ENCODE measurements around the gene ZNF844.
"Not testable (repeated sequence)": the region's sequence is repeated elsewhere in the genome, so short reads cannot be mapped to it uniquely, and the experiment has no call there.

Gene ZNF844

DNA sequence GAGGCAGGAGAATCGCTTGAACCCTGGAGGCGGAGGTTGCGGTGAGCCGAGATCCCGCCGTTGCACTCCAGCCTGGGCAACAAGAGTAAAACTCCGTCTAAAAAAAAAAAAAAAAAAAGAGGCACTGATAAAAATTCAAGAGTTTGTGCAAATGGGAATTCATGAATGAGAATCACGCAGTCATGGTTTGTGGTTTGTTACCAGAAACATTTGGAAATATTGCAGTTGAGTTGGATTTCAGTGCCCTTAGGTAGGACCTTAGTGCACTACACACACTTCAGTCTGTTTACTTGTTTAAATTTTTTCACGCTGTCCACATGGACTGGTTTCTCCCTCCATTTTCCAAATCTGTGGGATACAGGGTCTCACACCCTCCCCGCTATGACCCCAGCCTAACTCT is 28.4 kb downstream of the ZNF844 start:
- no peak for DNase-seq

DNA sequence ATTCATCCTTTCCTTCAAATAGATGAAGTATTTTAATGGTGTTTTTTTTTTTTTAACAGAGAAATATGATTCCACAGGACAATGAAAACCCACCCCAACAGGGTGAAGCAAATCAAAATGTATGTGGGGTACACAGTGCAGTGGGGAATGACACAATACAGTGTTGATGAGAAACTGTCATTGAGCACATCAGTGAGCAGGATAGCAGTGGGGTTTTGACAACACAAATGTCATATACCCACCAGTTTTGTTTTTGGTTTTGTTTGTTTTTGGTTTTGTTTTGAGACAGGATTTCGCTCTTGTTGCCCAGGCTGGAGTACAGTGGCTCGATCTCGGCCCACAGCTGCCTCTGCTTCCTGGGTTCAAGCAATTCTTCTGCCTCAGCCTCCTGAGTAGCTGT is 29.2 kb downstream of the ZNF844 start:
- peak; percentile 3 for DNase-seq

DNA sequence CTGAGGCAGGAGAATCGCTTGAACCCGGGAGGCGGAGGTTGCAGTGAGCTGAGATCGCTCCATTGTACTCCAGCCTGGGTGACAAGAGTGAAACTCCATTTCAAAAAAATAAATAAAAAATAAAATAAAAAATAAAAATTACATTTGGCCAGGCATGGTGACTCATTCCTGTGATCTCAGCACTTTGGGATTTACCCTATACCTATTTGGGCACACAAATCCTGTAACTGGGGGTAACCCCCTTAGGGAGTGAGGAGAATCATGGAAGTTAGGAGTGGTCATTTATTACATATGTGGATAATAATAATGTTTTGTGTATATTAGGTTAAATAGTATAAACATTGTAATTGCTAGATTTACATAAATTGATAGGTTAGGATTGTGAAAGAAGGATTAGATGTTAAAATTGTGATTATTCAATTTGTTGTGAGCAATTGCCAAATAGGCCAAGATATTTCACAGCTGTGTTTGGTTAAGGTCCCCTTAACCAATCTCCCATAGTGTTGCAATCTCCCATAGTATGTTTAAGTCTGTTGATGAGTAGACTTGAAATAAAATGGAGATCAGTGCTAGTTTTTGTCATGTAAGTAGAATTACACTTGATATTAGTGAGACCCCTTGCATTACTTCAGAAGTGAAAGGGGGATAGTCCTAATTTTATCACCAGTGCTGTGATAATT is 30.7 kb downstream of the ZNF844 start:
- no peak for DNase-seq

DNA sequence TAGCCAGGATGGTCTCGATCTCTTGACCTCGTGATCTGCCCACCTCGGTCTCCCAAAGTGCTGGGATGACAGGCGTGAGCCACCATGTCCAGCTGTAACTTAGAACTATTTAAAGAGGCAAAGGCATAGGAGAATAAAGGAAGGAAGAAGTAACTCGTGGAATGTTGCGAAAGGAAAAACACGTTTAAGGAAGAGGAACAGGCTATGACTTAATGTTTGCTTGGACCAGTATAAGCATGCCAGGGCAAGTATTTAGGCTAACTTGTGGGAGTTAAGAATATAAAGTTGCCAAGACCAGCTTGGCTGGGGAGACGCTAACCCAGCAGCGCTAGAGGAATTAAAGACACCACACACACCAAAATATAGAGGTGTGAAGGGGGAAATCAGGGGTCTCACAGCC is 33.5 kb downstream of the ZNF844 start:
- no peak for DNase-seq

DNA sequence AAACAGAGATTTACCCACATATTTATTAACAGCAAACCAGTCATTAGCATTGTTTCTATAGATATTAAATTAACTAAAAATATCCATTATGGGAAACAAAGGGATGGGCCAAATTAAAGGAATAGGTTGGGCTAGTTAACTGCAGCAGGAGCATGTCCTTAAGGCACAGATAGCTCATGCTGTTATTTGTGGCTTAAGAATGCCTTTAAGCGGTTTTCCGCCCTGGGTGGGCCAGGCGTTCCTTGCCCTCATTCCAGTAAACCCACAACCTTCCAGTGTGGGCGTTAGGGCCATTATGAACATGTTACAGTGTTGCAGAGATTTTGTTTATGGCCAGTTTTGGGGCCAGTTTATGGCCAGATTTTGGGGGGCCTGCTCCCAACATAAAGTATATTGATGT is 39.4 kb downstream of the ZNF844 start:
- not testable (repeated sequence) for DNase-seq

DNA sequence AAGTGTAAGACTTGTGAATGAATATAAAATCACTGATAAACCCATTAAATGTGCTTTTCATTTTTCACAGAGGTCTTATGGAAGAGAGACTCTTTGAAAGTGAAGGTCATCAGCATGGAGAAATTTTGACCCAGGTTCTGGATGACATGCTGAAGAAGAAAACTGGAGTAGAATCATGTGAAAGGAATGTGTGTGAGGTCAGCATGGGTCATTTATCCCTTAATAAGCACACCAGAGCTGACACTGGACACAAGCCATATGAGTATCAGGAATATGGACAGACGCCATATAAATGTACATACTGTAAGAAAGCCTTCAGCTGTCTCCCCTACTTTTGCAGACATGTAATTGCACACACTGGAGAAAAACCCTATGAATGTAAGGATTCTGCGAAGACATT is 46.6 kb downstream of the ZNF844 start:
- no peak for DNase-seq

DNA sequence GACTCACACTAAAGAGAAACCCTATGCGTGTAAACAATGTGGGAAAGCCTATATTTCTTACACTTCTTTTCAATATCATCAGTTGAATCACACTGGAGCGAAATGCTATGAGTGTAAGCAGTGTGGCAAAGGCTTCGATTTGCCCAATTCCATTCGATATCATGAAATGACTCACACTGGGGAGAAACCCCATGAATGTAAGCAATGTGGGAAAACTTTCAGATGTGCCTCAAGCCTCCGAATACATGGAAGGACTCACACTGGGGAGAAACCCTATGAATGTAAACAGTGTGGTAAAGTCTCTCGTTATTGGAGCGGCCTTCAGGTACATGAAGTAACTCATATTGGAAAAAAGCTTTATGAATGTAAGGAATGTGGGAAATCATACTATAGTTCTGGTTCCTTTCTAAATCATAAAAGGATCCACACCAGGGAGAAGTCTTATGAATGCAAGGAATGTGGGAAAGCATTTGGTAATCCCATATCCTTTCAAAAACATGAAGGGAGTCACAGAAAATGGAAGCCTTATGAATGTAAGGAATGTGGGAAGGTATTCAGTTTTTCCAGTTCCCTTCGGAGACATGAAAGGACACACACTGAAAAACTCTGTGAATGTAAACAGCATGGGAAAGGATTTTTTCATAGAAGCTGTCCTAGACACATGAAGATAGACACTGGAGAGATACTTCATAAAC is 47.6 kb downstream of the ZNF844 start:
- DNase-seq: no peak

DNA sequence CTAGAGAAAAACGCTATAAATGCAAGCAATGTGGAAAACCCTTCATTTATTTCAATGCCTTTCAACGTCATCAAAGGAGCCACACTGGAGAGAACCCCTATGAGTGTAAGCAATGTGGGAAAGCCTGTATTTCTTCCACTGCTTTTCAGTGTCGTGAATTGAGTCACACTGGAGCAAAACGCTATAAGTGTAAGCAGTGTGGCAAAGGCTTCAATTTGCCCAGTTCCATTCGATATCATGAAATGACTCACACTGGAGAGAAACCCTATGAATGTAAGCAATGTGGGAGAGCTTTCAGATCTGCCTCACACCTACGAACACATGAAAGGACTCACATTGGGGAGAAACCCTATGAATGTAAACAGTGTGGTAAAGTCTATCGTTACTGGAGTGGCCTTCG is 48.2 kb downstream of the ZNF844 start:
- peak; percentile 34 for DNase-seq

DNA sequence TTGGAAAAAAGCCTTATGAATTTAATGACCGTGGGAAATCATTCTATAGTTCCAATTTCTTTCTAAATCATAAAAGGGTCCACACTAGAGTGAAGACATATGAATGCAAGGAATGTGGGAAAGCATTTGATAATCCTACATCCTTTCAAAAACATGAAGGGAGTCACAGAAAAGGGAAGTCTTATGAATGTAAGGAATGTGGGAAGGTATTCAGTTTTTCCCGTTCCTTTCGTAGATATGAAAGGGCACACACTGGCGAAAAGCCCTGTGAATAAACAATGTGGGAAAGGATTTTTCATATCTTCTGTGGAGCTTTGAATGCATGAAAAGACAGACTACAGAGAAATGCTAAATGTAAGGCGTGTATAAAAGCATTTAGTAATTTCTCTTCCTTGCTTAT is 48.6 kb downstream of the ZNF844 start:
- no peak for DNase-seq

DNA sequence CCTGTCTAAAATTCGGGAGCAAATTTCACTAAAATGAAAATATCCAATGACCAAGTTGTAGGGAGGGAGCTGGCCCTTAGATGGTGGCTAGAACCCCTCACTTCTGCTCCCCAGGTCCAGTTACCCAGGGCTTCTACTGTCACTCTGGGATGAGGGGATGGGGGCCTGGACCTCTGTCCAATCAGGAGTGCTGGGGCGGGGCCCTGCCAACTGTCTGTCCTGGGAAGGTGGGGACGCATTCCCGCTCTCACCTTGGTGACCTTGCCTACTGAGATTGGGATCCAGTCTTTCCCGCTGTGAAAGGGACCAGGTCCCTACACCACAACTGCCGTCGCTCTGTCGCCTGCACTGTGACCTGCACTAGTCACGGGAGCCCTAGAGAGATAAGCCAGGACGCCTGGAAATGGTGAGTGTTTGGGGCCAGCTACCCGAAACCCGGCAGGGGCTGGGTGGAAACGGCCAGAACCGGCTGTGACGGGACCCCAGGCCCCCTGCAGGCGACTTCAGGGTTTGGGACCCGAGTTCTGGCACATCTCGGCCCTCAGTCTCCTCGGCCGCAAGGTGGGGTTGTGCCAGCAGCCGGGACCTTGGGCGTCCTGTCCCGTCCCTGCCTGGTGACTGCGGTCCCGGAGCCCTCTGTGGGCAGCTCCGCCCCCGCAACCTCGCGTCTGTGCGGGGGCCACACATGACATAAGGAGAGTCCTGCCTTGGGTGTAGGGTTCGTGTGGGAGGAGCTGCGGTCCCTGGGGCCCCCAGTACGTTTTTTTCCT is 52.9 kb downstream of the ZNF844 start:
- DNase-seq: no peak

DNA sequence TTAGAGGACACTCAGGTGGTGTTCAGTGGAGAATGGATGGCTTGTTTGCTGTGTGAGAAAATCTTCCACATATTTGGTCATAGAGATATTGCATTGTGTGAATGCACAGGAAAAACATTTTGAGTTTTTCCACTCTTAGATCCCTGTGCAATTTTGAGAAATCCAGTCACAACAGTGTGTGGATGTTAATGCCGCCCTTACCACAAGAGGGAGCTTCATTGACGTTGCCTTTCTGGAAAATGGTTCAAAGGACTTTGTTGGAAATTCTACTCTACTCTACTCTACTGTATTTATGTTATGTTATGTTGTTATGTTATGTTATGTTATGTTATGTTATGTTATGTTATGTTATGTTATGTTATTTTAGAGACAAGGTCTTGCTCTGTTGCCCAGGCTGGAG is 62.2 kb downstream of the ZNF844 start:
- no peak for DNase-seq

All from activated CD4-positive, alpha-beta T cell treated with anti-CD3 and anti-CD28 coated beads, Interleukin-2, Interleukin-6, amounts not matched to agents 100 ng/mL and 50 ng/mL, durations not matched to agents 16 hours and 8 hours (primary cell).